K562 (cell line): ENCODE measurements around the gene PRKCB. TPM values are rescaled to one million over a fixed set of nuclear protein-coding genes. Genes with fewer than 3 reads are reported as not detected.

ENCODE experiments used
- CREM ChIP-seq: IDR thresholded peaks from 2 replicates; pipeline ENCODE4 v1.6.1; 2014; ENCODE audit warnings: antibody characterized with exemption, low read depth
- CSDE1 ChIP-seq, 2 experiments: fragments of 450-650 bp; IDR thresholded peaks; 2 replicates each; pipeline ENCODE4 v1.6.1; 2016; ENCODE audit warnings: mild to moderate bottlenecking in 1 of 2
- GTF2F1 ChIP-seq: IDR thresholded peaks from 2 replicates; pipeline ENCODE4 v1.6.1; 2011; ENCODE audit warnings: low read depth, low read length, improper control_type of control experiment
- HDAC1 ChIP-seq, 2 experiments: fragments of 450-650 bp; IDR thresholded peaks; 2 replicates each; pipeline ENCODE4 v1.6.1; 2016 to 2017; ENCODE audit warnings: inconsistent platforms in 1 of 2, mild to moderate bottlenecking in 1 of 2, moderate library complexity in 1 of 2
- KDM2B ChIP-seq: fragments of 250-450 bp; sonication (Bioruptor Pico); IDR thresholded peaks from 2 replicates; pipeline ENCODE4 v1.8.0; 2021; ENCODE audit warnings: mild to moderate bottlenecking, moderate library complexity
- MAX ChIP-seq: sonication (generic); formaldehyde crosslinking; IDR thresholded peaks from 2 replicates; pipeline ENCODE4 v1.9.0; 2022; ENCODE audit warnings: mild to moderate bottlenecking, missing genetic modification reagents
- MEIS2 ChIP-seq: fragments of 450-650 bp; IDR thresholded peaks from 2 replicates; pipeline ENCODE4 v1.6.1; 2014; ENCODE audit warnings: mild to moderate bottlenecking; ENCODE audit not compliant: partially characterized antibody
- MTA3 ChIP-seq: fragments of 450-650 bp; formaldehyde crosslinking; IDR thresholded peaks from 2 replicates; pipeline ENCODE4 v1.6.1; 2017; ENCODE audit warnings: mild to moderate bottlenecking, borderline replicate concordance
- MYNN ChIP-seq, 2 experiments: sonication (generic); formaldehyde crosslinking in 1 of 2; IDR thresholded peaks; 2 replicates each; pipeline versions ENCODE4 v1.5.0 to v1.6.1; 2016 to 2020; ENCODE audit warnings: antibody characterized with exemption in 1 of 2, missing genetic modification reagents in 1 of 2
- NCOA4 ChIP-seq: fragments of 450-650 bp; IDR thresholded peaks from 2 replicates; pipeline ENCODE4 v1.6.1; 2018; ENCODE audit warnings: mild to moderate bottlenecking; ENCODE audit not compliant: partially characterized antibody
- NCOR1 ChIP-seq: fragments of 450-650 bp; IDR thresholded peaks from 2 replicates; pipeline ENCODE4 v1.6.1; 2016; ENCODE audit warnings: mild to moderate bottlenecking, moderate library complexity
- RNF2 ChIP-seq: sonication (generic); IDR thresholded peaks from 2 replicates; pipeline ENCODE4 v1.6.1; 2016
- SMARCC2 ChIP-seq: fragments of 450-650 bp; IDR thresholded peaks from 2 replicates; pipeline ENCODE4 v1.6.1; 2017; ENCODE audit warnings: antibody characterized with exemption, moderate library complexity, mild to moderate bottlenecking, low read depth
- SMC3 ChIP-seq: conservative IDR thresholded peaks from 2 replicates; pipeline ENCODE4 v1.6.1; 2011; ENCODE audit warnings: low read depth, low read length, improper control_type of control experiment; ENCODE audit not compliant: insufficient read depth
- SRSF9 ChIP-seq: fragments of 200-400 bp; formaldehyde crosslinking; IDR thresholded peaks from 2 replicates; pipeline ENCODE4 v1.6.1; 2017; ENCODE audit warnings: low read depth, low read length, borderline replicate concordance
- TEAD2 ChIP-seq: fragments of 450-650 bp; IDR thresholded peaks from 2 replicates; pipeline ENCODE4 v1.6.1; 2016; ENCODE audit warnings: missing genetic modification characterization, control low read depth, missing compliant biosample characterization
- ZBTB12 ChIP-seq: fragments of 250-450 bp; sonication (Bioruptor Pico); IDR thresholded peaks from 2 replicates; pipeline ENCODE4 v1.4.0; 2020
- ZBTB49 ChIP-seq: sonication (generic); formaldehyde crosslinking; IDR thresholded peaks from 2 replicates; pipeline ENCODE4 v1.8.0; 2022; ENCODE audit warnings: missing genetic modification reagents, mild to moderate bottlenecking, borderline replicate concordance
- ZFP91 ChIP-seq: sonication (generic); formaldehyde crosslinking; IDR thresholded peaks from 2 replicates; pipeline ENCODE4 v1.8.0; 2022; ENCODE audit warnings: mild to moderate bottlenecking, missing genetic modification reagents
- ZNF121 ChIP-seq: sonication (generic); formaldehyde crosslinking; conservative IDR thresholded peaks from 2 replicates; pipeline ENCODE4 v1.8.0; 2022; ENCODE audit warnings: missing genetic modification reagents
- ZNF274 ChIP-seq: IDR thresholded peaks from 2 replicates; pipeline ENCODE4 v1.6.1; 2011; ENCODE audit warnings: low read depth, mild to moderate bottlenecking, low read length, moderate library complexity, borderline replicate concordance
- ZNF282 ChIP-seq: sonication (generic); formaldehyde crosslinking; IDR thresholded peaks from 2 replicates; pipeline ENCODE4 v1.8.1; 2023; ENCODE audit warnings: missing genetic modification reagents
- ZNF583 ChIP-seq: fragments of 250-450 bp; sonication (Bioruptor Pico); IDR thresholded peaks from 2 replicates; pipeline ENCODE4 v1.4.0; 2020
- ZNF589 ChIP-seq: fragments of 200-800 bp; sonication (Bioruptor generic); IDR thresholded peaks from 2 replicates; pipeline ENCODE4 v1.6.1; 2016; ENCODE audit warnings: low read depth, missing genetic modification characterization, missing compliant biosample characterization
- ZSCAN29 ChIP-seq: fragments of 450-650 bp; IDR thresholded peaks from 2 replicates; pipeline ENCODE4 v1.6.1; 2017
- polyA plus RNA-seq, 8 experiments: library from polyadenylated mRNA; depleted of rRNA in 4 of 8; stranded (reverse) in 5 of 8; unstranded in 3 of 8; fragments of >200 nt; fragmentation: Nextera tagmentation in 2 of 8; fragmentation: Illumina TruSeq in 1 of 8; extraction: Ambion mirVana in 2 of 8; extraction: Trizol in 1 of 8; gene quantifications; 2 replicates each; pipeline versions ENCODE4 v1.2.1 to v1.2.3, GENCODE V29; 2011 to 2014; ENCODE audit warnings: inconsistent platforms in 1 of 8, missing spikeins in 1 of 8
- total RNA-seq, 7 experiments: library from RNA; depleted of rRNA in 6 of 7; stranded (reverse); fragments of >200 nt in 6 of 7; fragmentation: Illumina TruSeq in 2 of 7; extraction: Trizol in 2 of 7; gene quantifications; 2 replicates each; pipeline versions ENCODE4 v1.2.1 to v1.2.3, GENCODE V29; 2011 to 2021; ENCODE audit warnings: low replicate concordance in 1 of 7

The PRKCB gene
- total and polyA plus RNA-seq, 9 of the 15 experiments (the other 6 are each of a cell fraction or from before 2014, with no cell fraction given): 49.9 to 276 (median 148) TPM

- no peak for TF ChIP-seq ZBTB49 (CRISPR knock-in tag)
- no peak for TF ChIP-seq ZNF589
- TF ChIP-seq GTF2F1: no peak
- TF ChIP-seq CSDE1 (IDR thresholded peaks at IDR 0.05): 0 out of 4 replicates have a peak, but pooled peaks of 1 of the 2 experiments have one; percentile 36
- TF ChIP-seq HDAC1 (IDR thresholded peaks at IDR 0.05): peak in 1 of 2 experiments; percentile 86; a peak in 2 of 4 replicates
- TF ChIP-seq RNF2: no peak
- 0 out of 2 replicates have a peak, but pooled peaks have one; percentile 28 for TF ChIP-seq ZNF583 (CRISPR knock-in tag)
- TF ChIP-seq MYNN (IDR thresholded peaks at IDR 0.05): 0 out of 2 replicates have a peak, but pooled peaks have one; percentile 58
- no peak for TF ChIP-seq MYNN (CRISPR knock-in tag; IDR thresholded peaks at IDR 0.05)
- no peak for TF ChIP-seq ZNF274
- peak; percentile 43; the same call in 1 of the 2 replicates for TF ChIP-seq CREM
- TF ChIP-seq TEAD2 (tag): no peak
- peak; percentile 87 for TF ChIP-seq SMC3
- peak; percentile 69 for TF ChIP-seq MAX
- peak; percentile 77 for TF ChIP-seq NCOA4
- TF ChIP-seq ZNF121 (CRISPR knock-in tag): no peak
- TF ChIP-seq MEIS2: no peak
- 0 out of 2 replicates have a peak, but pooled peaks have one; percentile 10 for TF ChIP-seq NCOR1
- peak; percentile 57; the same call in 1 of the 2 replicates for TF ChIP-seq MTA3
- no peak for TF ChIP-seq ZBTB12
- no peak for TF ChIP-seq ZFP91 (CRISPR knock-in tag)
- TF ChIP-seq SMARCC2: peak; percentile 59; the same call in 1 of the 2 replicates
- no peak for TF ChIP-seq ZSCAN29
- no peak for TF ChIP-seq KDM2B (CRISPR knock-in tag)
- no peak for TF ChIP-seq ZNF282
- no peak for TF ChIP-seq SRSF9
These were observed 32.1 kb upstream of the PRKCB start (continued) for GRCh38 chr16:23803591-23804123.
